GM12878 (cell line): Measurements from ENCODE around the gene TMPRSS12. TPM values are rescaled to one million over a fixed set of nuclear protein-coding genes. Genes with fewer than 3 reads are reported as not detected.

Experiments
- ATAC-seq: fragments of 200-7000 bp; cut with Tn5 transposase; 3 replicates; pipeline ENCODE4 v1.9.1; 2020; ENCODE audit warnings: mild to moderate bottlenecking, moderate library complexity
- BruUV-seq: library from RNA; stranded (reverse); fragments of 400-500 nt; replicated peaks from 2 replicates; lab custom pipeline; 2021; lab: Mats Ljungman, UMichigan
- CTCF ChIA-PET: fragments of 300-600 bp; sonication (Branson Sonifier 250); formaldehyde crosslinking; extraction: SDS; loops from one replicate; lab custom pipeline; 2021; ENCODE audit warnings: inconsistent platforms; lab: Yijun Ruan, JAX
- POLR2A ChIA-PET: fragments of 350-600 bp; formaldehyde crosslinking; extraction: SDS; loops from one replicate; lab custom pipeline; 2021; ENCODE audit warnings: inconsistent platforms; lab: Charles Lee
- RAD21 ChIA-PET: fragments of 300-600 bp; sonication (Branson Sonifier 250); formaldehyde crosslinking; loops from one replicate; lab custom pipeline; 2023; ENCODE audit warnings: antibody characterized with exemption; ENCODE audit not compliant: unreplicated experiment; lab: Charles Lee
- SMC1A ChIA-PET: fragments of 300-600 bp; sonication (Branson Sonifier 250); formaldehyde crosslinking; loops from one replicate; lab custom pipeline; 2023; ENCODE audit not compliant: unreplicated experiment, uncharacterized antibody; lab: Charles Lee
- DNase-seq: peaks from one replicate; pipeline ENCODE4 v3.0.0-alpha.2; 2011; ENCODE audit warnings: low read depth, low spot score
- FAIRE-seq: peaks from 3 replicates; lab custom pipeline; 2011; peaks lifted over from hg19 to GRCh38; lab: Jason Lieb, UNC
- H2AFZ ChIP-seq: 2 replicates; pipeline ENCODE4 v1.6.0; 2011; ENCODE audit warnings: low read depth, low read length, control low read depth; ENCODE audit not compliant: control insufficient read depth
- H3K27ac ChIP-seq: 2 replicates; pipeline ENCODE4 v1.5.1; 2011; ENCODE audit warnings: control low read depth; ENCODE audit not compliant: control insufficient read depth, insufficient read depth
- H3K27me3 ChIP-seq, 2 experiments: replicated peaks in 1 of 2; 2 replicates each; pipeline versions ENCODE4 v1.6.0 to v1.6.1; 2011; ENCODE audit warnings: low read length in 1 of 2; ENCODE audit not compliant: control insufficient read depth in 2 of 2, insufficient read depth in 2 of 2
- H3K36me3 ChIP-seq, 2 experiments: 2 replicates each; pipeline ENCODE4 v1.5.1; 2011; ENCODE audit warnings: low read length in 1 of 2; ENCODE audit not compliant: control insufficient read depth in 2 of 2, insufficient read depth in 2 of 2
- H3K4me1 ChIP-seq: 2 replicates; pipeline ENCODE4 v1.6.1; 2011; ENCODE audit warnings: mild to moderate bottlenecking, low read length, moderate library complexity, mixed read lengths; ENCODE audit not compliant: control insufficient read depth, insufficient read depth
- H3K4me2 ChIP-seq: 2 replicates; pipeline ENCODE4 v1.6.0; 2011; ENCODE audit warnings: control low read depth; ENCODE audit not compliant: control insufficient read depth, insufficient read depth
- H3K4me3 ChIP-seq: fragments of 200-600 bp; sonication (generic); 2 replicates; pipeline ENCODE4 v1.5.1; 2016
- H3K79me2 ChIP-seq: 2 replicates; pipeline ENCODE4 v1.6.0; 2011; ENCODE audit warnings: low read length; ENCODE audit not compliant: control insufficient read depth, insufficient read depth
- H3K9ac ChIP-seq: 2 replicates; pipeline ENCODE4 v1.8.0; 2011; ENCODE audit warnings: low read length, control low read depth, mixed read lengths; ENCODE audit not compliant: control insufficient read depth, insufficient read depth
- H3K9me3 ChIP-seq: replicated peaks from 3 replicates; pipeline ENCODE4 v1.5.1; 2011; ENCODE audit warnings: mild to moderate bottlenecking, low read length; ENCODE audit not compliant: control insufficient read depth, insufficient read depth
- H4K20me1 ChIP-seq: 2 replicates; pipeline ENCODE4 v1.6.0; 2011; ENCODE audit not compliant: control insufficient read depth, insufficient read depth
- CHD4 ChIP-seq: fragments of 200-600 bp; sonication (generic); IDR thresholded peaks from 2 replicates; pipeline ENCODE4 v1.6.1; 2016; ENCODE audit warnings: mild to moderate bottlenecking
- DPF2 ChIP-seq: fragments of 450-650 bp; IDR thresholded peaks from 2 replicates; pipeline ENCODE4 v1.6.1; 2017; ENCODE audit warnings: mild to moderate bottlenecking
- E2F4 ChIP-seq: IDR thresholded peaks from 2 replicates; pipeline ENCODE4 v1.6.1; 2012; ENCODE audit warnings: low read depth, low read length, improper control_type of control experiment
- HDGF ChIP-seq: fragments of 450-650 bp; IDR thresholded peaks from 2 replicates; pipeline ENCODE4 v1.6.1; 2016; ENCODE audit warnings: antibody characterized with exemption
- KDM1A ChIP-seq: fragments of 200-600 bp; sonication (generic); IDR thresholded peaks from 2 replicates; pipeline ENCODE4 v1.6.1; 2016; ENCODE audit warnings: borderline replicate concordance
- MEF2B ChIP-seq: fragments of 450-650 bp; IDR thresholded peaks from 2 replicates; pipeline ENCODE4 v1.6.1; 2018; ENCODE audit warnings: mild to moderate bottlenecking, moderate library complexity; ENCODE audit not compliant: partially characterized antibody, poor library complexity, severe bottlenecking
- MYC ChIP-seq: IDR thresholded peaks from 2 replicates; pipeline ENCODE4 v1.6.1; 2011; ENCODE audit warnings: mild to moderate bottlenecking, low read length, moderate library complexity, inconsistent platforms; ENCODE audit not compliant: insufficient read depth, insufficient replicate concordance, insufficient read length, severe bottlenecking
- RBBP5 ChIP-seq: fragments of 200-600 bp; sonication (generic); conservative IDR thresholded peaks from 2 replicates; pipeline ENCODE4 v1.6.1; 2016
- SIN3A ChIP-seq: IDR thresholded peaks from 2 replicates; pipeline ENCODE4 v1.6.1; 2012; ENCODE audit warnings: low read depth, low read length, improper control_type of control experiment
- SMC3 ChIP-seq: IDR thresholded peaks from 2 replicates; pipeline ENCODE4 v1.6.1; 2011; ENCODE audit warnings: low read length, improper control_type of control experiment, borderline replicate concordance
- ZNF274 ChIP-seq: IDR thresholded peaks from one replicate; pipeline ENCODE4 v1.8.0; 2011; ENCODE audit not compliant: insufficient read length, insufficient read depth
- WGBS: methylation state at CpG from one replicate; pipeline ENCODE4 v1.1.6; 2016; ENCODE audit warnings: low lambda C conversion rate; ENCODE audit not compliant: insufficient replicate concordance, insufficient coverage; ENCODE audit errors: missing lambda C conversion rate; 5-methylcytosine and 5-hydroxymethylcytosine counted together
- in situ Hi-C: fragments of 300-500 bp; cut with MboI; formaldehyde crosslinking; loops from 9 replicates; pipeline ENCODE4 v1.14.3; 2018; ENCODE audit warnings: mixed read lengths
- intact Hi-C: fragments of 100-400 bp; cut with micrococcal nuclease; formaldehyde crosslinking; loops from one replicate; pipeline ENCODE4 v1.14.2; 2022; ENCODE audit not compliant: unreplicated experiment
- polyA plus RNA-seq, 11 experiments: library from polyadenylated mRNA; depleted of rRNA in 4 of 11; unstranded in 6 of 11; stranded (reverse) in 5 of 11; fragments of >200 nt; fragmentation: Nextera tagmentation in 4 of 11; fragmentation: Illumina TruSeq in 1 of 11; extraction: Ambion mirVana in 4 of 11; extraction: Trizol in 1 of 11; gene quantifications; 1 replicate in 1 of 11; 2 replicates in 10 of 11; pipeline versions ENCODE4 v1.2.1 to v1.2.3, GENCODE V29; 2011 to 2016; ENCODE audit warnings: inconsistent platforms in 2 of 11, missing spikeins in 2 of 11, low read depth in 1 of 11
- total RNA-seq, 4 experiments: library from RNA; depleted of rRNA in 3 of 4; stranded (reverse); fragments of >200 nt in 3 of 4; fragmentation: Illumina TruSeq in 1 of 4; extraction: Trizol in 1 of 4; gene quantifications; 2 replicates each; pipeline versions ENCODE4 v1.2.1 to v1.2.3, GENCODE V29; 2013 to 2021

Gene TMPRSS12
- total and polyA plus RNA-seq, 10 of the 15 experiments (the other 5 are each of a cell fraction or from before 2014, with no cell fraction given) = not detected

- TF ChIP-seq SIN3A = no peak
- TF ChIP-seq MYC = no peak
These were observed 90.1 kb downstream of the TMPRSS12 start (continued) for GRCh38 chr12:50932787-50933280.

- H3K9ac ChIP-seq = no peak overlapping the region
These were observed 90.9 kb downstream of the TMPRSS12 start for GRCh38 chr12:50933459-50934124.

More at GRCh38 chr12:50933459-50934124, 90.9 kb downstream of the TMPRSS12 start:
- 0 out of 2 replicates have a peak, but pooled peaks cover 2% of the 10 kb centered on the region for H3K4me1 ChIP-seq
- FAIRE-seq = no peak
- ChIA-PET CTCF (no interaction called here), POLR2A (no interaction called here), SMC1A (no interaction called here), RAD21 (no interaction called here)
- in situ Hi-C loops = no loop called here
- no peaks in the 10 kb centered on the region for H4K20me1 ChIP-seq
- H3K27ac ChIP-seq = no peak overlapping the region
- H3K9me3 ChIP-seq = peaks cover 10% of the 10 kb centered on the region
- no TSS peak for BruUV-seq
- H3K27me3 ChIP-seq = no peaks in the 10 kb centered on the region
- H3K36me3 ChIP-seq = no peaks in the 10 kb centered on the region
- intact Hi-C loops = no loop called here
- DNase-seq = no peak
- 48% methylated on average over 2 of the region's 2 CpGs for WGBS
- no peak overlapping the region for H3K4me3 ChIP-seq
- no peaks in the 10 kb centered on the region for H3K79me2 ChIP-seq
- no peak overlapping the region for H2AFZ ChIP-seq
- ATAC-seq = no peak
- TF ChIP-seq KDM1A (no peak), RBBP5 (no peak), DPF2 (no peak), SMC3 (no peak), HDGF (no peak), E2F4 (no peak), CHD4 (no peak), MEF2B (no peak), ZNF274 (no peak)
- no peak overlapping the region for H3K4me2 ChIP-seq
